Spleen (tissue), 7 donors: ENCODE data around the gene C10orf143.

Experiments used
- POLR2A ChIP-seq, 3 donors: fragments of 450-650 bp; IDR thresholded peaks; one replicate each; pipeline ENCODE4 v1.5.1; 2017; ENCODE audit warnings: antibody characterized with exemption in 3 of 3, mild to moderate bottlenecking in 1 of 3
- POLR2AphosphoS5 ChIP-seq, 3 donors: sonication (generic); formaldehyde crosslinking; IDR thresholded peaks; one replicate each; pipeline ENCODE4 v1.5.1; 2017; ENCODE audit warnings: antibody characterized with exemption in 3 of 3
- TF ChIP-seq, protein P1 (sequence below), 11 experiments: fragments of 200-600 bp in 7 of 11; fragments of 450-650 bp in 4 of 11; sonication (generic) in 4 of 11; IDR thresholded peaks in 8 of 11; conservative IDR thresholded peaks in 3 of 11; 1 replicate in 7 of 11; 2 replicates in 4 of 11; pipeline versions ENCODE4 v1.4.0 to v1.8.0; 2016 to 2021; ENCODE audit warnings: antibody characterized with exemption in 11 of 11, inconsistent platforms in 4 of 11, mild to moderate bottlenecking in 1 of 11
- donor health status: DM: no; HTN: no; CAD: no; lungs with moderate emphysema.
- donor health status: DM: no; HTN: no; CAD: no.
- donor health status: DM: no; HTN: no; CAD: no.

DNA sequence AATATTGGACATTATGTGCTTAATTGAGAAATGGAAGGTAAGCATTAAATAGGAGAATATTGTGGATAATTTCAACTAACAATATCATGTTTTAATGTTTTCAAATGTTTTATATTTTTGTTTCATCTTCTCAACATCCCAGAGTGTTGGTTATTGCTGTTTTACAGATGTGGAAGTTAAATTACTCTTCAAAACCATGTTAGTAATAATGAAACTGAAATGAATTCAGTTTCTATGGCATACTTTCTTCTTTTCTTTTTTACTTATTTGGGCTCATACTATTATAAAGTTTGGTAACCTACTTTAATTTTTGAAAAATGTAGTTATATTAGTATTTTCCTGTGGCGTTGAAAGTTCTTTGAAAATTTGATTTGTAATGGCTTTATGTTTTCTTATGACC is 29.8 kb upstream of the C10orf143 start:
- TF ChIP-seq, protein P1, sequence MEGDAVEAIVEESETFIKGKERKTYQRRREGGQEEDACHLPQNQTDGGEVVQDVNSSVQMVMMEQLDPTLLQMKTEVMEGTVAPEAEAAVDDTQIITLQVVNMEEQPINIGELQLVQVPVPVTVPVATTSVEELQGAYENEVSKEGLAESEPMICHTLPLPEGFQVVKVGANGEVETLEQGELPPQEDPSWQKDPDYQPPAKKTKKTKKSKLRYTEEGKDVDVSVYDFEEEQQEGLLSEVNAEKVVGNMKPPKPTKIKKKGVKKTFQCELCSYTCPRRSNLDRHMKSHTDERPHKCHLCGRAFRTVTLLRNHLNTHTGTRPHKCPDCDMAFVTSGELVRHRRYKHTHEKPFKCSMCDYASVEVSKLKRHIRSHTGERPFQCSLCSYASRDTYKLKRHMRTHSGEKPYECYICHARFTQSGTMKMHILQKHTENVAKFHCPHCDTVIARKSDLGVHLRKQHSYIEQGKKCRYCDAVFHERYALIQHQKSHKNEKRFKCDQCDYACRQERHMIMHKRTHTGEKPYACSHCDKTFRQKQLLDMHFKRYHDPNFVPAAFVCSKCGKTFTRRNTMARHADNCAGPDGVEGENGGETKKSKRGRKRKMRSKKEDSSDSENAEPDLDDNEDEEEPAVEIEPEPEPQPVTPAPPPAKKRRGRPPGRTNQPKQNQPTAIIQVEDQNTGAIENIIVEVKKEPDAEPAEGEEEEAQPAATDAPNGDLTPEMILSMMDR (IDR thresholded peaks at IDR 0.05 in 8 of 11, conservative IDR thresholded peaks at IDR 0.05 in 3 of 11), result no peak
- TF ChIP-seq POLR2A (IDR thresholded peaks at IDR 0.05) (no peak), POLR2AphosphoS5 (IDR thresholded peaks at IDR 0.05) (no peak)
